Hematopoietic multipotent progenitor cell (in vitro differentiated cells): ENCODE data around the gene AVP. TPM values are rescaled to one million over a fixed set of nuclear protein-coding genes. Genes with fewer than 3 reads are reported as not detected.

Experiments used
- total RNA-seq: library from RNA; depleted of rRNA; stranded (reverse); fragments of >200 nt; gene quantifications from one replicate; pipeline ENCODE4 v1.2.3, GENCODE V29; 2012

The AVP gene
- total RNA-seq, 1 donor: 81.3 TPM

Other genes starting within 250 kb of the AVP start
- gene PCED1A, start 244.1 kb downstream of the AVP start, total RNA-seq: 64.9 TPM
- gene VPS16, start 244.0 kb downstream of the AVP start, total RNA-seq: 58.2 TPM
- 45.0 TPM for gene PTPRA, start 211.2 kb downstream of the AVP start, total RNA-seq
- 0.54 TPM for gene GNRH2, start 41.1 kb downstream of the AVP start, total RNA-seq
- 43.6 TPM for gene MRPS26, start 38.7 kb downstream of the AVP start, total RNA-seq
- 1.6 TPM for gene OXT, start 13.1 kb downstream of the AVP start, total RNA-seq
- 16.2 TPM for gene FASTKD5, start 75.1 kb upstream of the AVP start, total RNA-seq
- gene UBOX5, start 75.1 kb upstream of the AVP start, total RNA-seq: 13.7 TPM
- 9.4 TPM for gene LZTS3, start 88.8 kb upstream of the AVP start, total RNA-seq
- 30.2 TPM for gene DDRGK1, start 120.0 kb upstream of the AVP start, total RNA-seq
- gene ITPA, start 124.8 kb upstream of the AVP start, total RNA-seq: 34.2 TPM
- gene SLC4A11, start 154.5 kb upstream of the AVP start, total RNA-seq: 0.27 TPM